IMR-90 (cell line): Measurements from ENCODE around the gene TBC1D16. TPM values are rescaled to one million over a fixed set of nuclear protein-coding genes. Genes with fewer than 3 reads are reported as not detected.

ENCODE experiments used
- ATAC-seq: fragments of 200-7000 bp; cut with Tn5 transposase; 2 replicates; pipeline ENCODE4 v1.9.1; 2020; ENCODE audit warnings: low read depth, mild to moderate bottlenecking, moderate library complexity
- BruUV-seq: library from RNA; stranded (reverse); fragments of 400-500 nt; replicated peaks from 2 replicates; lab custom pipeline; 2021; lab: Mats Ljungman, UMichigan
- CTCF ChIA-PET: fragments of 300-600 bp; formaldehyde crosslinking; extraction: SDS; loops from one replicate; lab custom pipeline; 2021; ENCODE audit warnings: antibody characterized with exemption; lab: Yijun Ruan, JAX
- POLR2A ChIA-PET: fragments of 300-600 bp; sonication (Branson Sonifier 250); formaldehyde crosslinking; loops from one replicate; lab custom pipeline; 2022; ENCODE audit warnings: antibody characterized with exemption; ENCODE audit not compliant: unreplicated experiment; lab: Charles Lee
- DNase-seq: peaks from one replicate; pipeline ENCODE4 v3.0.0; 2013
- H2AFZ ChIP-seq: replicated peaks from 2 replicates; pipeline ENCODE3; 2013; ENCODE audit warnings: low read length, mild to moderate bottlenecking; ENCODE audit not compliant: poor library complexity
- H2AK5ac ChIP-seq: 2 replicates; pipeline ENCODE4 v1.6.1; 2013; ENCODE audit warnings: low read depth, low read length, inconsistent platforms
- H2AK9ac ChIP-seq: replicated peaks from 2 replicates; pipeline ENCODE3; 2013; ENCODE audit warnings: mild to moderate bottlenecking, low read depth, low read length, moderate library complexity; ENCODE audit not compliant: poor library complexity
- H2BK120ac ChIP-seq: 2 replicates; pipeline ENCODE4 v1.6.1; 2013; ENCODE audit warnings: low read depth, low read length, inconsistent platforms
- H2BK15ac ChIP-seq: 3 replicates; pipeline ENCODE4 v1.6.1; 2013; ENCODE audit warnings: low read depth, low read length, inconsistent platforms
- H2BK20ac ChIP-seq: 2 replicates; pipeline ENCODE4 v1.6.1; 2013; ENCODE audit warnings: low read depth, mild to moderate bottlenecking, inconsistent platforms, low read length, moderate library complexity
- H2BK5ac ChIP-seq: 2 replicates; pipeline ENCODE4 v1.6.1; 2013; ENCODE audit warnings: mild to moderate bottlenecking, low read depth, low read length, inconsistent platforms; ENCODE audit not compliant: poor library complexity, severe bottlenecking
- H3K14ac ChIP-seq: replicated peaks from 2 replicates; pipeline ENCODE4 v1.6.1; 2013; ENCODE audit warnings: low read depth, low read length, inconsistent platforms
- H3K18ac ChIP-seq: 2 replicates; pipeline ENCODE4 v1.6.1; 2013; ENCODE audit warnings: low read depth, low read length, control low read depth
- H3K23ac ChIP-seq: 2 replicates; pipeline ENCODE4 v1.6.1; 2013; ENCODE audit warnings: low read depth, low read length, inconsistent platforms
- H3K27ac ChIP-seq: 2 replicates; pipeline ENCODE4 v1.5.1; 2013; ENCODE audit warnings: mild to moderate bottlenecking, control low read depth, low read length; ENCODE audit not compliant: insufficient read depth
- H3K27me3 ChIP-seq: 2 replicates; pipeline ENCODE4 v1.6.1; 2013; ENCODE audit warnings: low read length; ENCODE audit not compliant: control insufficient read depth, insufficient read depth
- H3K36me3 ChIP-seq: 2 replicates; pipeline ENCODE4 v1.6.1; 2013; ENCODE audit warnings: low read length, mixed read lengths; ENCODE audit not compliant: control insufficient read depth, insufficient read depth
- H3K4ac ChIP-seq: 2 replicates; pipeline ENCODE4 v1.6.1; 2013; ENCODE audit warnings: low read depth, low read length, inconsistent platforms
- H3K4me1 ChIP-seq: 2 replicates; pipeline ENCODE4 v1.6.1; 2013; ENCODE audit warnings: low read length, mixed read lengths; ENCODE audit not compliant: control insufficient read depth, insufficient read depth
- H3K4me2 ChIP-seq: 2 replicates; pipeline ENCODE4 v1.6.1; 2013; ENCODE audit warnings: low read depth, mild to moderate bottlenecking, control low read depth, low read length, moderate library complexity
- H3K4me3 ChIP-seq: 2 replicates; pipeline ENCODE4 v1.5.1; 2013; ENCODE audit warnings: low read depth, mild to moderate bottlenecking, control low read depth, low read length, moderate library complexity; ENCODE audit not compliant: insufficient read depth
- H3K56ac ChIP-seq: 2 replicates; pipeline ENCODE4 v1.6.1; 2013; ENCODE audit warnings: low read length, inconsistent platforms; ENCODE audit not compliant: insufficient read depth; ENCODE audit errors: extremely low read depth
- H3K79me1 ChIP-seq, 2 experiments: 2 replicates each; pipeline ENCODE4 v1.6.1; 2013; ENCODE audit warnings: low read length in 2 of 2, inconsistent platforms in 1 of 2, low read depth in 1 of 2
- H3K9ac ChIP-seq: 2 replicates; pipeline ENCODE4 v1.6.1; 2013; ENCODE audit warnings: low read depth, low read length, control low read depth
- H3K9me1 ChIP-seq: 2 replicates; pipeline ENCODE4 v1.6.1; 2013; ENCODE audit warnings: low read length, inconsistent platforms; ENCODE audit not compliant: insufficient read depth
- H3K9me3 ChIP-seq: 2 replicates; pipeline ENCODE4 v1.6.1; 2013; ENCODE audit warnings: low read length; ENCODE audit not compliant: control insufficient read depth, insufficient read depth
- H4K20me1 ChIP-seq: 2 replicates; pipeline ENCODE4 v1.6.1; 2013; ENCODE audit warnings: low read length, inconsistent platforms; ENCODE audit not compliant: insufficient read depth
- H4K5ac ChIP-seq: 2 replicates; pipeline ENCODE4 v1.6.1; 2013; ENCODE audit warnings: mild to moderate bottlenecking, low read depth, low read length, control low read depth
- H4K8ac ChIP-seq, 2 experiments: 2 replicates each; pipeline ENCODE4 v1.6.1; 2013; ENCODE audit warnings: low read depth in 2 of 2, low read length in 2 of 2, control low read depth in 1 of 2, inconsistent platforms in 1 of 2
- H4K91ac ChIP-seq: 2 replicates; pipeline ENCODE4 v1.6.1; 2013; ENCODE audit warnings: low read depth, low read length, inconsistent platforms; ENCODE audit not compliant: insufficient read depth
- BHLHE40 ChIP-seq: fragments of 150-350 bp; IDR thresholded peaks from 2 replicates; pipeline ENCODE4 v1.6.1; 2016; ENCODE audit warnings: mild to moderate bottlenecking, low read depth, low read length
- CEBPB ChIP-seq: IDR thresholded peaks from 2 replicates; pipeline ENCODE4 v1.6.1; 2012; ENCODE audit warnings: low read depth, low read length, improper control_type of control experiment
- CTCF ChIP-seq: conservative IDR thresholded peaks from 2 replicates; pipeline ENCODE4 v1.5.1; 2012; ENCODE audit warnings: mild to moderate bottlenecking, low read depth, low read length, improper control_type of control experiment
- NFE2L2 ChIP-seq: fragments of 150-350 bp; IDR thresholded peaks from 2 replicates; pipeline ENCODE4 v1.6.1; 2016; ENCODE audit warnings: low read depth, mild to moderate bottlenecking, low read length
- POLR2A ChIP-seq: IDR thresholded peaks from 2 replicates; pipeline ENCODE4 v1.6.1; 2012; ENCODE audit warnings: mild to moderate bottlenecking, low read depth, low read length
- RAD21 ChIP-seq: IDR thresholded peaks from 2 replicates; pipeline ENCODE4 v1.6.1; 2012; ENCODE audit warnings: low read length, improper control_type of control experiment
- WGBS, 2 experiments: methylation state at CpG; one replicate each; pipeline versions ENCODE4 v1.1.5 to v1.1.7; 2013; ENCODE audit warnings: missing lambda C conversion rate in 2 of 2; ENCODE audit not compliant: insufficient read length in 1 of 2; ENCODE audit errors: extremely low coverage in 2 of 2; 5-methylcytosine and 5-hydroxymethylcytosine counted together
- dilution Hi-C: fragments of 300-500 bp; cut with HindIII; formaldehyde crosslinking; loops from one replicate; pipeline ENCODE4 v1.14.3; 2018; ENCODE audit warnings: low sequenced_read_pairs; ENCODE audit not compliant: unreplicated experiment
- in situ Hi-C: fragments of 300-500 bp; cut with MboI; formaldehyde crosslinking; loops from 3 replicates; pipeline ENCODE4 v1.14.3; 2019; ENCODE audit warnings: low sequenced_read_pairs, inconsistent platforms, mixed read lengths
- intact Hi-C: fragments of 100-400 bp; cut with micrococcal nuclease; formaldehyde crosslinking; loops from 2 replicates; pipeline ENCODE4 v1.10.0; 2022
- polyA plus RNA-seq, 3 experiments: library from polyadenylated mRNA; depleted of rRNA; stranded (reverse); fragments of >200 nt; gene quantifications; 2 replicates each; pipeline ENCODE4 v1.2.3, GENCODE V29; 2012; ENCODE audit warnings: low replicate concordance in 1 of 3
- total RNA-seq: library from RNA; depleted of rRNA; stranded (reverse); fragments of >200 nt; gene quantifications from 2 replicates; pipeline ENCODE4 v1.2.3, GENCODE V29; 2012
- TF ChIP-seq, protein P1 (sequence below): fragments of 150-350 bp; IDR thresholded peaks from 2 replicates; pipeline ENCODE4 v1.6.1; 2017; ENCODE audit warnings: mild to moderate bottlenecking, antibody characterized with exemption, low read length, low read depth

TBC1D16 gene
- total and polyA plus RNA-seq, 2 of the 4 experiments (the other 2 are of a cell fraction) = 10.1 to 16.7 TPM

- H3K36me3 ChIP-seq = no peaks in the 10 kb centered on the region
- H4K91ac ChIP-seq = no peak overlapping the region
- BruUV-seq = no TSS peak
- H3K9ac ChIP-seq = no peak overlapping the region
- in situ Hi-C loops = loop anchor here (5.0 to 10.0 kb wide), 3 partner anchors 140 to 238 kb away; no protein-coding TSS in a partner anchor
- H2AK5ac ChIP-seq = no peak overlapping the region
- no peak overlapping the region for H3K27ac ChIP-seq
- H3K9me1 ChIP-seq = peaks cover 15% of the 10 kb centered on the region; the same call in 1 of the 2 replicates
- H3K18ac ChIP-seq = no peak overlapping the region
- H3K56ac ChIP-seq = no peak overlapping the region
- no peak overlapping the region for H2BK120ac ChIP-seq
- no peaks in the 10 kb centered on the region; the same call in 1 of the 2 replicates for H4K20me1 ChIP-seq
- CTCF ChIA-PET = no interaction called here
- dilution Hi-C loops = no loop called here
- no peak overlapping the region for H3K23ac ChIP-seq
- no peak overlapping the region for H2BK5ac ChIP-seq
- no peak for ATAC-seq
- H3K4ac ChIP-seq = no peak overlapping the region
- H3K9me3 ChIP-seq = no peaks in the 10 kb centered on the region
- POLR2A ChIA-PET = no interaction called here
- no peak overlapping the region for H2AK9ac ChIP-seq
- no peak overlapping the region for H2BK20ac ChIP-seq
- H2AFZ ChIP-seq = no peak overlapping the region
- no peak overlapping the region for H3K14ac ChIP-seq
- no peak overlapping the region for H4K8ac ChIP-seq
- H3K79me1 ChIP-seq = peaks cover 8 to 38% of the 10 kb centered on the region in 2 experiments; a peak in 3 of 4 replicates
- intact Hi-C loops = no loop called here
- no peak overlapping the region for H2BK15ac ChIP-seq
- WGBS, 2 experiments = 96% methylated on average over 3 of the region's 10 CpGs; no CpG with 5 or more reads in 1 of the 2 experiments
- no peak overlapping the region for H3K4me2 ChIP-seq
- H3K4me1 ChIP-seq = peaks cover 18% of the 10 kb centered on the region
- TF ChIP-seq, protein P1, sequence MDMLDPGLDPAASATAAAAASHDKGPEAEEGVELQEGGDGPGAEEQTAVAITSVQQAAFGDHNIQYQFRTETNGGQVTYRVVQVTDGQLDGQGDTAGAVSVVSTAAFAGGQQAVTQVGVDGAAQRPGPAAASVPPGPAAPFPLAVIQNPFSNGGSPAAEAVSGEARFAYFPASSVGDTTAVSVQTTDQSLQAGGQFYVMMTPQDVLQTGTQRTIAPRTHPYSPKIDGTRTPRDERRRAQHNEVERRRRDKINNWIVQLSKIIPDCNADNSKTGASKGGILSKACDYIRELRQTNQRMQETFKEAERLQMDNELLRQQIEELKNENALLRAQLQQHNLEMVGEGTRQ = no peak
- no peak for TF ChIP-seq CEBPB
- no peak for TF ChIP-seq NFE2L2
- no peak for TF ChIP-seq CTCF
- no peak for TF ChIP-seq BHLHE40
- no peak for TF ChIP-seq RAD21
- no peak for TF ChIP-seq POLR2A
- H3K4me3 ChIP-seq = no peak overlapping the region
- no peak for DNase-seq
- no peaks in the 10 kb centered on the region for H3K27me3 ChIP-seq
- no peak overlapping the region for H4K5ac ChIP-seq
These were observed 50.8 kb downstream of the TBC1D16 start for GRCh38 chr17:79984877-79985276.
